HG02870 (cell line): ENCODE data around the gene ZCCHC7.

Experiments
- ATAC-seq: cut with Tn5 transposase; IDR thresholded peaks from one replicate; pipeline ENCODE4 v1.9.1; 2021; ENCODE audit warnings: mild to moderate bottlenecking, moderate library complexity; ENCODE audit not compliant: unreplicated experiment

The ZCCHC7 gene

DNA sequence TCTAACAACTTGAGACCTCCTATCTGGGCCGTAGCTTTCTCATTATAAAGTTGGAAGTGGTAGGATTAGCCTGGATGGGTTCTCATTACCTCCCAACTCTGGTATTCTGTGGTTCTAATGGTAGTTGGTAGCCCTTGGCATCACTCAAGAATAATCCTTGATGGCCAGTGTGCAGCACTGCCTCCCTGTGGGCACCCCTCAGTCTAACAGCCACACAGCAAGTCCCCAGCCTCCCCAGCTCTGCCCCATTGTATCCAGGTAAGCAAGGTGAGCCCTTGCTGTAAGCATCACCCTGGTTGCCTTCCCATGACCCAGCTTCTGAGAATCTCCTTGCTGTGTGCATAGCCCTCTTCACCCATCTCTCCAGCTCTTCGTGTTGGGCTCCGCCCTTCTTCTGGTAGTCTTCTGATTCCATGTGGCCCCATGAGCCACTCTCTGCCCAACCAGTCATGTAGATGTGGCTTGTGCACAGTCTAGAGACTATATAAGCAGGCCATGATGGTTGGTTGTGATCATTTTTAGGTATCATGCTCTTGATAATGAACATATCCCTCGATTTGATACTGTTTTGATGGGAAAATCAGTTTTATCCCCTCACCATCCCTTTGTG, 244.5 kb downstream of the ZCCHC7 start:
- ATAC-seq, result no peak

GRCh38 chr9:37369671-37370070, 249.3 kb downstream of the ZCCHC7 start:
- ATAC-seq, result no peak

- no peak for ATAC-seq
Measured at GRCh38 chr9:37370282-37370681, 249.9 kb downstream of the ZCCHC7 start.

DNA sequence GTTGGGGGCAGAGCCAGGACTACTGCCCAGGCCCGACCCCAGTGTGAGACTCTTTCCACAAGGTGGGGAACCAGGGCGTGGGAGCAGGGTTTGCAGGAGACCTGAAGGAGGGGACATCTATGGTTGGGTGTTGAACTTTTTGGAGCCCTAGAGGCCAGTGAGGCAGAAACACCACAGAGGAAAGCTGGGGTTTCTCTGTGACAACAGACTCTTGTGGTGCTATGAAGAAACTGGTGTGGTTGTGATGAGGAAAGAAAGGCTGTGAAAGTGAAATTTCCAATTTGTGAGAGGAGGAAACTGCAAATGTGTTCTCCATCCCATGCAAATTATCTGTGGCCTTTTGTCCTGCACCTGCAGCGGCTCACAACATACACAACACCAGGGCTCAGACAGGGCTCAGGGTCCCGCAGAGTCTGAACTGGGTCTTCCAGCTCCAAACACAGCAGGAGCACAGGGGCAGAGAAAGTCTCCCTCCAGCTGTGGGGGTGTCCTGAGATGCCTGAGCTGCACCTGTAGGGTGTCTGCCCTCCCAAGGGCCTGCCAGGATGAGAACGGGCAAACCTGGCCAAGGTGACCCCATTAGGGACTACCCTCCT, 250.7 kb downstream of the ZCCHC7 start:
- peak; percentile 58 for ATAC-seq

GRCh38 chr9:37371565-37372464, 251.4 kb downstream of the ZCCHC7 start:
- peak; percentile 12 for ATAC-seq

DNA sequence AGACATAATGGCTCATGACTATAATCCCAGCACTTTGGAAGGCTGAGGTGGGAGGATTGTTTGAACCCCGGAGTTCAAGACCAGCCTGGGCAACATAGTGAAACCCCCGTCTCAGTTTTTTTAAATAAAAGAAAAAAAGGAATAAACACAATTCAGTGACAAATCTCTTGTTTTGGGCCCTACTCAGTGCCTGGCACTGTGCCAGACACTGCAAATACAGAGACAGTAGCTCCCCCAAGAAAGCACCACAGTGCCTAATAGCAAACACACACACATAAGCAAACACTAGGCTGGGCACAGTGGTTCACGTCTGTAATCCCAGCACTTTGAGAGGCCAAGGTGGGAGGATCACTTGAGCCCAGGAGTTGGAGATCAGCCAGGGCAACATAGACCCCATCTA, 252.5 kb downstream of the ZCCHC7 start:
- no peak for ATAC-seq

DNA sequence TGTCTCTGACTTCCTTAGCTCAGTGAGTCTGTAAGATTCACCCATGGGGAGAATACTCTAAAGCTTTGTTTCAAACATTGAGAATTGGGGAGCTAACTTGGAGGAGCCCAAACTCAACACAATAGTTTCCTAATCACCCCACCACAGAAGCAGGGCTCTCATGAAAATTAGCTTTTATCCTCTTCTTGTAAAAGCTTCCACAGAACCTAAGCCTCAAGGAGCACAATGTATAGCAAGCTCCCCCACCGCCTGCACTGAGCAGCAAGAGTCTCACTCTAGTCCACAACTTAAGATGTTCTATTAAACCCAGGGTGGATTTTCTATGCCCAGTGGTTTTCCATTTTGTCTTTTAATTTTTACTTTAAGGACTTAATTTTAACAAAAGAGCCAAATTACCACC, 253.2 kb downstream of the ZCCHC7 start:
- ATAC-seq, result no peak

DNA sequence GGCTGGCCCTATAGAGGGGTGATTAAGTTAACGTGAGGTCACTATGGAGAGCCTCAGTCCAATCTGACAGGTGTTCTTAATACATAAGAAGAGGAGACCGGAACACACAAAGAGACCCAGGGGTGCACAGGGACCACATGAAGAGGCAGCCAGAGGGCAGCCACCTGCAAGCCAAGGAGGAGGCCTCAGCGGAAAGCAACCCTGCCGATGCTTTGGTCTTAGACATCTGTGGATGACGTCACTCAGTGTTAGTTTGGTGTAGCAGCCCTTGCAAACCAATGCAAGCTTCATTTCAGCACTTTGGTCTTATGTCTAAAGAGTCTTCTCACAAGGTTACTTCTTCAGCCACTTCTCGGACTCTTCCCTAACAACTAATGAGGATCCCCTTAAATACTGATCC, 254.5 kb downstream of the ZCCHC7 start:
- peak; percentile 32 for ATAC-seq

- ATAC-seq, result no peak
Measured at GRCh38 chr9:37377688-37378612, 257.6 kb downstream of the ZCCHC7 start.

- no peak for ATAC-seq
Measured at GRCh38 chr9:37378613-37379004, 258.2 kb downstream of the ZCCHC7 start.

GRCh38 chr9:37379835-37380234, 259.5 kb downstream of the ZCCHC7 start:
- ATAC-seq, result no peak

DNA sequence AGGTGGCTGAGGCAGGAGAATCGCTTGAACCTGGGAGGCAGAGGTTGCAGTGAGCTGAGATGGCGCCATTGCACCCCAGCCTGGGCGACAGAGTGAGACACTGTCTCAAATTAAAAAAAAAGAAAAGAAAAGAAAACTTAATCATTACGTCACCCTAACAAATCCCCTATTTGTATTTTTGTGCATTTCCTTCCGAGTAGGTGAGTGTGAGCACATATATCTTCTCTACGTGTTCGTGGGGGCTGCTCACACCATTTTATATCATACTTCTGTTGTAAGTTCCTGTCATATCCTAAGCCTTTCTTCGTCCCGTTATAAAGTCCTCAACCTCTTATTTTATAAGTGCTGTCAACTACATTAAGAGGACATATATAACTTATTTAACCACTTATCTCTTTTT, 260.2 kb downstream of the ZCCHC7 start:
- no peak for ATAC-seq

DNA sequence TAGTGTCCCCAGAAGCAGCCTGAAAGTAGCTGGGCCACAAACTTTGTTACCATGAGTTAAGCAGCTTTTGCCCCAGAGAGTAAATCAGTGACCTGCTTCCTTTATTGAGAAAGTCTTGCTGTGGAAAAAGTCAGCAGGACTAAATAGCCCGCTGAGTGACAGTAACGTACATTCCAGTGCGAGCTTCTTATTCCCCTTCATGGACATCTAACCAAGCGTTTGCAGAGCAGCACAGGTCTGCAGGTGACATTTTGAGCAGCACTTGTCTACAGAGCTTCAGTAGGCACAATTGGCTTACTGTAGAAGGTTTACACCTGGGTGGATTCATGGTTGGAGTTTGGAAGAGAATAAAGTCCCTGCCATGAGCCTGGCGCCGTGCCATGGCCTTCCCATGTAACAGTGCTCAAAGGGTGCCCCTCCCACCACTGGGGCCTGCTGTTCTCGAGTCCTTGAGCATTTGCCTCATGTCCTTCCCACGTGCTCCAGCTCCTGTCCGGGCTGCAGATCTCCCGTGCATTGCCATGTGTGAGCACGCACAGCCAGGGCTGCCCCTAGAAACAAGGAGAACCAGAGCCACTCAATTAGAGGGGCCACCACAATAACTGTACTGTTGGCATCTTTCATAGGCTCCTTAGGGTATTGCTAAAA, 260.8 kb downstream of the ZCCHC7 start:
- no peak for ATAC-seq

DNA sequence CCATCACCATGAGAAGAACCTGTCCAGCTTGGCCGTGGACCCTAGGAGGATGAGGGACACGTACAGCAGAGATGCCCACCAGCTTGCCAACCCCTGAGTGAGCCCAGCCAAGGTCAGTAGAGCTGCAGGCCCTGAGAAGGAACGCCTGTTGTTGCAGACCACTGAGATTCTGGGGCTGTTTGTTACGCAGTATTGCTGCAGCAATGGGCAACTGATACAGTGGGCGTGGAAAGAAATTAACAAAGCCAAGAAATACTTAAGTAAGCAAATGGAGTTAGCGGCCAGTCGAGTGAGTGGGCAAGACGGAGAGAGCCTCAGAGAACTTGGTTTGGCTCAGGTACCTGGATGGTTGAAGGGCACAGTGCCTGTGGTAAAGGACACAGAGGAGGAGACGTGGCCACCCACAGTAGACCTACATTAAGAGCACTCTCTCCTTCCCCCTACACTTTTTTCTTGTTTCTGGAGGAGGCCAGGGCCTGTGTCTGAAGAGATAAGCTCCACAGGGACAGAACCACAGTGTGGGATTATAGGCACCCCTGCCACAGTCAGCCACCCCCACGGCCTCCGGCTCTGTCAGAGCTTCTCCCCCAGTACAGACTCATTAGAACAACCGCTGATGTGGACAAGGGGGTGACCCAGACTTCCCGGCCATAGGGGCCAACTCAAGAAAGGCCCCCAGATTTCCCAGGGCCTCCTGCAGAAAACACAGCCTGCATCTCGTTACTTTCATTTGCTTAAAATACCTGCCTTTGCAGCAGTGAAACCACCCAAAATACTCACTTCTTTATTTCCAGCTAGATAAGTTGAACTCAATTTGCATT, 262.0 kb downstream of the ZCCHC7 start:
- ATAC-seq, result no peak

GRCh38 chr9:37382982-37383357, 262.6 kb downstream of the ZCCHC7 start:
- ATAC-seq, result no peak

DNA sequence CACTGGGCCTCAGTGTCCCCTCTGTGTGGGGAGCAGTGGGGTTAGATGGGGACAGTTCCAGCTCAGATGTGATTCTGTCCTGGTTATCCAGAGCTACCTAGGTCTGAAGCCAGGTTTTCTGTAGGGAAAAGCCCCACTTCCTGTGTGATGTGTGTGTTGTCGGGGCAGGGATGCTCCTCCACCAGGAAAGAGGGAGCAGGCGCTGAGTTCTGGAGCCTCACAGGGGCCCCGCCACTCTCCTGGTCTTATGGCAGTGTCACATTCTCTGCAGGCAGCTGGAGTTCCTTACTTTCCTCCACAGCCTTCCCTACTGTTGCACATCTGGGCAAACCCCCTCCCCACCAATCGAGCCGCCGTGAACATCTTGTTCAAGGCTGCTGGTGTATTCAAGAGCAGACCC, 263.0 kb downstream of the ZCCHC7 start:
- ATAC-seq, result no peak

DNA sequence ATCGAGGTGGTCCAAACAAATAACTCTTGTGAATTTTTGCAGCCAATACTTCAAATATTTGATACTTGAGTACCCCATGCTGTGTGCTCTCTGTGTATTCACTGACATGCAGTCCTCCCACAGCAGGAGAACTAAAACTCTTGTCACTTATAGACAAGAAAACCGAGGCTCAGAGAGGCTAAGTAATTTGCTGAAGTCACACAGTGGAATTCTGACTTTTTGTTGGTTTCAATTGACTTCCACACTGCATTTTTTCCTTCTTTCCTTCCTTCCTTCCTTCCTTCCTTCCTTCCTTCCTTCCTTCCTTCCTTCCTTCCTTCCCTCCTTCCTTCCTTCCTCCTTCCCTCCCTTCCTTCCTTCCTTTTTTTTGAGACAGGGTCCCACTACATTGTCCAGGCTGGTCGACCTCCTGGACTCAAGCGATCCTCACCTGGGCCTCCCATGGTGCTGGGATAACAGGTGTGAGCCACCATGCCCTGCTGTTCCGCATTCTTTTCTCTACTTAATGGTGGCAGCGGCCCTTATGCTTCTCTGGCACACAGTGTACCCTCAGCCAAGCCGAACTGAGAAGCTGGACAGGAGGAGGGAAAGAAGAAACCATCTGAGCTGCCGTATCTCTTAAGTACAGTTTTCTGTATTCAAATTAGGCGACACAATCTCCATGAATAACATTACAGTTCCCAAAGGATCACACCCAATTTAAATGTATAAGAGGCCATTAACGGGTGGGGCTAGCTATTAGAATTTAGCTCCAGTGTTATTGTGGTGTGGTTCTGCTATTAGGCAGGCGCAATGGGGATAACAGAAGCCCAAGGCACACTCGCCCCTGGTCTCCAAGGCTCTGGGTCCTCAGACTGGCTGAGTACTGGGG, 263.7 kb downstream of the ZCCHC7 start:
- ATAC-seq, result no peak

DNA sequence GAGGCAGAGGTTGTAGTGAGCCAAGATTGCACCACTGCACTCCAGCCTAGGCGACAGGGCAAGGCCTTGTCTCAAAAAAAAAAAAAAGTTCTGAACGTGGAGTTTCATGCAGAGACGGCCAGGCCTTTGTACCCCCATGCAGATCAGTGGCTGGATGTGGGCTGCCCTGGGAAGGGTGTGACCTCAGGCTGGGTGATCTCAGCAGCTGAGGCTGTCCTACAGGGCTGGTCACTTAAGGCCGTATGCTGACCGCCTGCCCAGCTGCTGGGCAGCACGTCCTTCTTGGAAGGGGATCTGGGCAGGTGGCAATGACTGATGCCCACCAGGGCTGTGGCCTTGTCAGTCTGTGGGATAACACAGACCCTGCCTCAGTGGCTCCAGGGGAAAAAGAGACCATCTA, 264.9 kb downstream of the ZCCHC7 start:
- no peak for ATAC-seq

GRCh38 chr9:37386988-37387387, 266.6 kb downstream of the ZCCHC7 start:
- ATAC-seq, result no peak
